K562 (cell line): ENCODE measurements around the gene DHX38.

Source experiments
- CTCF ChIP-seq, 3 experiments: IDR thresholded peaks in 2 of 3; conservative IDR thresholded peaks in 1 of 3; 2 replicates each; pipeline ENCODE4 v1.5.1; 2011 to 2012; ENCODE audit warnings: low read length in 3 of 3, mild to moderate bottlenecking in 3 of 3, control low read depth in 2 of 3, improper control_type of control experiment in 1 of 3, inconsistent platforms in 1 of 3, low read depth in 1 of 3, mixed read lengths in 1 of 3, moderate library complexity in 1 of 3; ENCODE audit not compliant: insufficient read depth in 2 of 3
- DNMT1 ChIP-seq: fragments of 450-650 bp; IDR thresholded peaks from 2 replicates; pipeline ENCODE4 v1.6.1; 2016; ENCODE audit warnings: antibody characterized with exemption, mild to moderate bottlenecking
- EZH2 ChIP-seq: IDR thresholded peaks from 2 replicates; pipeline ENCODE4 v1.6.1; 2012; ENCODE audit warnings: low read depth, mild to moderate bottlenecking, inconsistent platforms, low read length, borderline replicate concordance
- HBP1 ChIP-seq: fragments of 450-650 bp; formaldehyde crosslinking; IDR thresholded peaks from 2 replicates; pipeline ENCODE4 v1.4.0; 2022; ENCODE audit warnings: missing genetic modification characterization
- KAT2B ChIP-seq: IDR thresholded peaks from one replicate; pipeline ENCODE4 v1.6.1; 2012; ENCODE audit warnings: low read depth, mild to moderate bottlenecking, control low read depth, inconsistent platforms, low read length, moderate library complexity
- MAFK ChIP-seq: IDR thresholded peaks from 2 replicates; pipeline ENCODE4 v1.6.1; 2011; ENCODE audit warnings: low read length, improper control_type of control experiment
- RAD21 ChIP-seq, 2 experiments: fragments of 250-450 bp in 1 of 2; fragments of 450-650 bp in 1 of 2; sonication (Bioruptor Pico) in 1 of 2; formaldehyde crosslinking in 1 of 2; IDR thresholded peaks in 1 of 2; conservative IDR thresholded peaks in 1 of 2; 2 replicates each; pipeline versions ENCODE4 v1.4.0 to v1.8.0; 2020 to 2022; ENCODE audit warnings: mild to moderate bottlenecking in 2 of 2, moderate library complexity in 1 of 2
- RNF2 ChIP-seq: sonication (generic); IDR thresholded peaks from 2 replicates; pipeline ENCODE4 v1.6.1; 2016
- SMAD1 ChIP-seq: fragments of 150-350 bp; IDR thresholded peaks from 2 replicates; pipeline ENCODE4 v1.6.1; 2014; ENCODE audit warnings: low read length, low read depth; ENCODE audit not compliant: partially characterized antibody
- STAT5B ChIP-seq: fragments of 250-450 bp; sonication (Bioruptor Pico); IDR thresholded peaks from 2 replicates; pipeline ENCODE4 v1.8.0; 2021; ENCODE audit warnings: mild to moderate bottlenecking, inconsistent platforms
- THAP7 ChIP-seq: fragments of 250-450 bp; sonication (Bioruptor Pico); IDR thresholded peaks from 2 replicates; pipeline ENCODE4 v1.5.0; 2021
- ZBED1 ChIP-seq: IDR thresholded peaks from 2 replicates; pipeline ENCODE4 v1.6.1; 2014
- ZNF253 ChIP-seq: fragments of 250-450 bp; sonication (Bioruptor Pico); conservative IDR thresholded peaks from 2 replicates; pipeline ENCODE4 v1.6.1; 2021; ENCODE audit warnings: mild to moderate bottlenecking
- TF ChIP-seq, protein P1 (sequence below): sonication (generic); formaldehyde crosslinking; IDR thresholded peaks from 2 replicates; pipeline ENCODE4 v1.9.0; 2022; ENCODE audit warnings: mild to moderate bottlenecking, missing genetic modification reagents

DNA sequence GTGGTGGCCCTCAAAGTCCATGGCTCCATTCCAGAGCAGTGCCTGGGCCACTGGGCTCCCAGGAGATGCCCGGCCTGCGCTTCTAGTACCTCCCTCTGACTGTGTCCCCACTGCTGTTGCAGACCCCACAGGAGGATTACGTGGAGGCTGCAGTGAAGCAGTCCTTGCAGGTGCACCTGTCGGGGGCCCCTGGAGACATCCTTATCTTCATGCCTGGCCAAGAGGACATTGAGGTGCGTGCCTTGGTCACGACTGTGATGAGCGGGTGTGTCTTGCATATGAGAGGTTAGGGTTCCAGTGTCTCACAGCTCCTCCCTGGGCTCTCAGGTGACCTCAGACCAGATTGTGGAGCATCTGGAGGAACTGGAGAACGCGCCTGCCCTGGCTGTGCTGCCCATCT lies 11.3 kb downstream of the DHX38 start:
- no peak for TF ChIP-seq ZBED1
- no peak for TF ChIP-seq HBP1 (CRISPR knock-in tag)
- TF ChIP-seq DNMT1 = no peak
- no peak for TF ChIP-seq EZH2
- TF ChIP-seq MAFK = no peak
- no peak for TF ChIP-seq ZNF253 (CRISPR knock-in tag)
- TF ChIP-seq KAT2B = no peak
- TF ChIP-seq THAP7 (CRISPR knock-in tag) = no peak
- TF ChIP-seq RAD21 (CRISPR knock-in tag; conservative IDR thresholded peaks at IDR 0.05 in 1 of 2, IDR thresholded peaks at IDR 0.05 in 1 of 2) = no peak
- TF ChIP-seq CTCF (IDR thresholded peaks at IDR 0.05 in 2 of 3, conservative IDR thresholded peaks at IDR 0.05 in 1 of 3; ENCODE audit: insufficient read depth in 2 of 3, low read depth in 1 of 3, low read length in 3 of 3) = no peak
- no peak for TF ChIP-seq SMAD1
- no peak for TF ChIP-seq STAT5B (CRISPR knock-in tag)
- TF ChIP-seq, protein P1, sequence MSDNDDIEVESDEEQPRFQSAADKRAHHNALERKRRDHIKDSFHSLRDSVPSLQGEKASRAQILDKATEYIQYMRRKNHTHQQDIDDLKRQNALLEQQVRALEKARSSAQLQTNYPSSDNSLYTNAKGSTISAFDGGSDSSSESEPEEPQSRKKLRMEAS (CRISPR knock-in tag) = no peak
- no peak for TF ChIP-seq RNF2
